Measurements from ENCODE around the gene DUSP28. TPM values are rescaled to one million over a fixed set of nuclear protein-coding genes. Genes with fewer than 3 reads are reported as not detected.

Gene DUSP28
- total RNA-seq, 1 donor from 2014 or later = 4.9 TPM

DNA sequence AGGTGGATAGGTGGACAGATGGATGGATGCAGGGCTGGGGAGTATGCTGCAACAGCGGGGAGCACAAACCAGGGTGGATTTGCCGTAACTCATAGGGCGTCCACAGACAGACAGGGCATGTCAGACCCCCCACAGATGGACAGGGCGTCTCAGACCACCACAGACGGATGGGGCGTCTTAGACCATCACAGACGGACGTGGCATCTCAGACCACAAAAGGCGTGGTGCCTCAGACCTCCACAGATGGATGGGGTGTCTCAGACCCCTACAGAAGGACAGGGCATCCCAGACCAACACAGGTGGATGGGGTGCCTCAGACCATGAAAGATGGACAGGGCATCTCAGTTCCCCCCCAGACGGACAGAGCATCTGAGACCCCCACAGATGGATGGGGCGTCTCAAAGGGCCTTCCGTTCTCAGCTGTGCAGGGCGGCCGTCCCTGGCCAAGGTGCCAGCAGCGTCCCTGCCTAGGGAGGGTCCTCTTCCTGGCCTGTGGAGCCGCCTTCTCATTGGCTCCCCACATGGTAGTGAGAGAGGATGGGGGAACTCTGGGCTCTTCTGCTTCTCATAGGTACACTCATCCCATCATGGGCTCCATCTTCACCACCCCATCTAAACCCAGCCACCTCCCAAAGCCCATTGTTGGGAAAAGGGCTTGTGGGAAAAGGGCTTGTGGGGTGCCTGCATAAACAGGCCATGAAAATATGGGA, 4.5 kb upstream of the DUSP28 start:
- Mint-ChIP-seq H3K27ac (no peak overlapping the region), H3K9me3 (ENCODE audit: low read depth) (peaks cover 11% of the 10 kb centered on the region), H3K4me1 (ENCODE audit: low read depth) (peaks cover 2% of the 10 kb centered on the region), H3K36me3 (ENCODE audit: insufficient read depth) (peaks cover 16% of the 10 kb centered on the region), H3K4me3 (ENCODE audit: low read depth) (no peak overlapping the region), H3K27me3 (peaks cover 3% of the 10 kb centered on the region)
- TF ChIP-seq, protein P1, sequence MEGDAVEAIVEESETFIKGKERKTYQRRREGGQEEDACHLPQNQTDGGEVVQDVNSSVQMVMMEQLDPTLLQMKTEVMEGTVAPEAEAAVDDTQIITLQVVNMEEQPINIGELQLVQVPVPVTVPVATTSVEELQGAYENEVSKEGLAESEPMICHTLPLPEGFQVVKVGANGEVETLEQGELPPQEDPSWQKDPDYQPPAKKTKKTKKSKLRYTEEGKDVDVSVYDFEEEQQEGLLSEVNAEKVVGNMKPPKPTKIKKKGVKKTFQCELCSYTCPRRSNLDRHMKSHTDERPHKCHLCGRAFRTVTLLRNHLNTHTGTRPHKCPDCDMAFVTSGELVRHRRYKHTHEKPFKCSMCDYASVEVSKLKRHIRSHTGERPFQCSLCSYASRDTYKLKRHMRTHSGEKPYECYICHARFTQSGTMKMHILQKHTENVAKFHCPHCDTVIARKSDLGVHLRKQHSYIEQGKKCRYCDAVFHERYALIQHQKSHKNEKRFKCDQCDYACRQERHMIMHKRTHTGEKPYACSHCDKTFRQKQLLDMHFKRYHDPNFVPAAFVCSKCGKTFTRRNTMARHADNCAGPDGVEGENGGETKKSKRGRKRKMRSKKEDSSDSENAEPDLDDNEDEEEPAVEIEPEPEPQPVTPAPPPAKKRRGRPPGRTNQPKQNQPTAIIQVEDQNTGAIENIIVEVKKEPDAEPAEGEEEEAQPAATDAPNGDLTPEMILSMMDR (IDR thresholded peaks at IDR 0.05; ENCODE audit: unreplicated experiment) = no peak
- no peak for DNase-seq (ENCODE audit: low spot score, unreplicated experiment)

DNA sequence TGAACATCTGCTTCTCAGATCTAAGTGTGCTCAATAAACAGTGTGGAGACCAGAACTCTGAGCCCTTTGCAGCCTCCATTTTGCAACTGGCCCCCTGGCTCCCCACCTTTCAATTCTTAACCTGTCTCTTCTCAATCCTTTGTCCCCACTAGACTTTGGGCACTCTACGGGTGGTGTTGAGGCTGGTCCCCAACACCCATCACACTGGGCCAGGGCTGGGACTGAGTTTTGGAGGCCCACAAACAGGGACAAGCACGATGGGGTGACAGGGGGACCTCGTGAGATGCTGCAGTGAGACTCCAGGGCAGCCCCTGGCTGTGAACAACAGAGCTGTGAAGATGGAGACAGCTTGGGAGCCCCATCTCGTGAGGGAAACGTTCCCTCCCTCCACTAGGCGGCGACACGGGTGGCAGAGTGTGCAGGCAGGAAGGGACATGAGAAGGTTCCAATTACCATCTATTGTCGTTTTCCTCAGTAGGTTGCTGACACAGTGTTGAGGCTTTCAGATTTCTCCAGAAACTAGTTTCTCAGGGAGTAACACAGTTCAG, 3.5 kb upstream of the DUSP28 start:
- TF ChIP-seq, protein P1 (IDR thresholded peaks at IDR 0.05; ENCODE audit: unreplicated experiment) = peak; percentile 49
- DNase-seq (ENCODE audit: low spot score, unreplicated experiment) = no peak
- Mint-ChIP-seq H3K4me3 (ENCODE audit: low read depth) (no peak overlapping the region), H3K27ac (no peak overlapping the region), H3K4me1 (ENCODE audit: low read depth) (peaks cover 7% of the 10 kb centered on the region), H3K27me3 (peaks cover 3% of the 10 kb centered on the region), H3K9me3 (ENCODE audit: low read depth) (peaks cover 4% of the 10 kb centered on the region), H3K36me3 (ENCODE audit: insufficient read depth) (peaks cover 7% of the 10 kb centered on the region)

DNA sequence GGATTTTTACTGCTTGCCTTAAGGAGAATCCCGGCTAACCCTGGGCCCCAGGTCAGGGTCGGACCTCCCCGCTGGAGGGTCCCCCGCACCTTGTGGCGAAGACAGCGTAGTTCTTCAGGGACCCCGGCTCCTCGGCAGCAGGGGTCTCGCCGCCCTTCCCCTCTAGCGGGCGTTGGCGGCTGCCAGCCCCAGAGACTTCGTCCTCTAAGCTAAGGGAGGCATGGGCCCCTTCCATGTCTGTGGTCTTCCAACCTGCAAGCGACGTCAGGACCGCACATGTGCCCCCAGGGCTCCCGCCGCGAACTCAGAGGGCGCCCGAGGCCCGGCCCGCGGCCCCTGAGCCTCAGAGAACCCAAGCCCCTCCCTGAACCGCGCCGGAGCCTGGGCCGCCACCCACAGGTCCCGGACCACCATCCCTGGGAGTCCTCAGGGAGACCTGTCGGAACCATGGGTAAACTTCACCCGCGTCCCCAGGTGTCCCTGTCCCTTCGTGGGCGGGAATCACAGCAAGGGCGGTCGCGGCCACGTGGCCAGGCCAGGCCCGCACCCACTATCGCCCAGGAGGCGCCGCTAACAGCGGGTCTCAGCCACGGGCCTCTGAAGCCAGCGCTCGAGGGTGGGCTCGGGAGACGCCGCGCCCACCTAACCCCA, 2.9 kb upstream of the DUSP28 start:
- H3K36me3 Mint-ChIP-seq (ENCODE audit: insufficient read depth) = peaks cover 2% of the 10 kb centered on the region
- H3K27ac Mint-ChIP-seq = no peak overlapping the region
- H3K9me3 Mint-ChIP-seq (ENCODE audit: low read depth) = no peaks in the 10 kb centered on the region
- H3K4me1 Mint-ChIP-seq (ENCODE audit: low read depth) = peaks cover 9% of the 10 kb centered on the region
- TF ChIP-seq, protein P1 (IDR thresholded peaks at IDR 0.05; ENCODE audit: unreplicated experiment) = no peak
- no peak overlapping the region for H3K4me3 Mint-ChIP-seq (ENCODE audit: low read depth)
- peaks cover 3% of the 10 kb centered on the region for H3K27me3 Mint-ChIP-seq
- DNase-seq (ENCODE audit: low spot score, unreplicated experiment) = no peak

DNA sequence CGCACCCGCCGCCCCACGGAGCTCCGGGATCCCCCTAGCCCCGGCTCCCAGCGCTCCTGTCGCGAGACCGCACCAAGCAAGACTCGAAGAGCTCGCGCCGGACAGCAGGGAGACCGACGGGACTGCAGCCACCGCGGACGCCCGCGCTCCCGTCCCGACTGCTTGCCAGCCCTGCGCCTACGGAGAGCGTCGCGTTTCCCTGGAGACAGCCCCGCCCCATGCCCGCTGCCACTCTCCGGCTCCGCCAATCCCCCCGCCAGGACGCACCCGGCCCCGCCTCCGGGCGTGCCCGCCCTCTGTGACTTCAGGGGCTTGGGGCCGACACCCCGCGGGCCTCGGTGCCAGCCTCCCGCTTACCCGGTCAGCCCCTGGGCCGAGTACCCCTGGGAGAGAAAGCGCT, 2.3 kb upstream of the DUSP28 start, which contains the start of gene ANKMY1:
Gene ANKMY1 (minus strand): TSS at position 181 of the 400 bp plus-strand sequence. CDS start 653 bp downstream, outside the sequence.
- H3K36me3 Mint-ChIP-seq (ENCODE audit: insufficient read depth) = peaks cover 1% of the 10 kb centered on the region
- H3K9me3 Mint-ChIP-seq (ENCODE audit: low read depth) = no peaks in the 10 kb centered on the region
- peaks cover 3% of the 10 kb centered on the region for H3K27me3 Mint-ChIP-seq
- peak; percentile 65 for DNase-seq (ENCODE audit: low spot score, unreplicated experiment)
- H3K4me3 Mint-ChIP-seq (ENCODE audit: low read depth) = peak within 1 kb of the TSS; percentile 49
- TF ChIP-seq, protein P1 (IDR thresholded peaks at IDR 0.05; ENCODE audit: unreplicated experiment) = no peak
- peaks cover 9% of the 10 kb centered on the region for H3K4me1 Mint-ChIP-seq (ENCODE audit: low read depth)
- peak within 1 kb of the TSS; percentile 56 for H3K27ac Mint-ChIP-seq

DNA sequence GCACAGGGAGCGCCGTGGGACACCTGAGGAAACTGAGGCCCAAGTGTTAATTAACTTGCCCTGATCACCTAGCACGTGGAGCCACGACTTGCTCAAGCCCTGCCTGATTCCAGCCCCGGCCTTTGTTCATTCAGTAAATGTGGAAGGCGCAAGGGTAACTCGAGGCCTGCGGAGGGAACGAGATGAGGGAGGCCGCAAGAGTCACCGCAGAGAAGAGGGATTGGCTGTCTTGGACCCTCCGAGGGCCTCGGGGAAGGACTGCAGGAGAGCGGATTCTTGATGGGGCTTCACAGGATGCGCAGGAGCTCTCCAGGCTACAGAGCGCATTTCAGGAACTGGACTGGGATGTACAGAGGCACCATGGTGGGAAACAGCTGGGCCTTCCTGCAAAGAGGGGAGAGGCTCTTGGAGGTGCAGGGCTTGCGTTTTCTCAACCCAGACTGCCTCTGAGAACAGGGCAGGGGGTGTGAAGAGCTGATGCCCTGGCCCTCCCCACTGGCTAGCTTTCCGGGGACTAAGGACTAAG, 1.9 kb upstream of the DUSP28 start:
- Mint-ChIP-seq H3K9me3 (ENCODE audit: low read depth) (no peaks in the 10 kb centered on the region), H3K27ac (peak overlapping the region; percentile 56), H3K36me3 (ENCODE audit: insufficient read depth) (no peaks in the 10 kb centered on the region), H3K4me1 (ENCODE audit: low read depth) (peaks cover 9% of the 10 kb centered on the region), H3K4me3 (ENCODE audit: low read depth) (peak overlapping the region; percentile 49), H3K27me3 (peaks cover 3% of the 10 kb centered on the region)
- TF ChIP-seq, protein P1 (IDR thresholded peaks at IDR 0.05; ENCODE audit: unreplicated experiment) = no peak
- no peak for DNase-seq (ENCODE audit: low spot score, unreplicated experiment)

All from progenitor cell of endocrine pancreas (in vitro differentiated cells).